AG04449 (cell line): ENCODE results near the gene SMIM24.
"Not testable (repeated sequence)": the region's sequence is repeated elsewhere in the genome, so short reads cannot be mapped to it uniquely, and the experiment has no call there.

Source experiments
- CTCF ChIA-PET: fragments of 350-600 bp; formaldehyde crosslinking; extraction: SDS; loops from one replicate; lab custom pipeline; 2021; ENCODE audit warnings: antibody characterized with exemption; lab: Yijun Ruan, JAX
- POLR2A ChIA-PET: fragments of 400-600, 350-600 bp; formaldehyde crosslinking; extraction: SDS; loops from one replicate; lab custom pipeline; 2020; ENCODE audit warnings: antibody characterized with exemption, inconsistent platforms; lab: Yijun Ruan, JAX
- DNase-seq: peaks from one replicate; pipeline ENCODE4 v3.0.0-alpha.2; 2010; ENCODE audit warnings: low read depth, low spot score
- H3K4me3 ChIP-seq: 2 replicates; pipeline ENCODE4 v1.5.1; 2011; ENCODE audit warnings: low read depth, mild to moderate bottlenecking, control low read depth, low read length
- TF ChIP-seq, protein P1 (sequence below): IDR thresholded peaks from one replicate; pipeline ENCODE4 v1.5.1; 2011; ENCODE audit warnings: mild to moderate bottlenecking, moderate library complexity, low read length, control low read depth, inconsistent platforms; ENCODE audit not compliant: insufficient read depth; ENCODE audit errors: missing control alignments

Gene SMIM24

DNA sequence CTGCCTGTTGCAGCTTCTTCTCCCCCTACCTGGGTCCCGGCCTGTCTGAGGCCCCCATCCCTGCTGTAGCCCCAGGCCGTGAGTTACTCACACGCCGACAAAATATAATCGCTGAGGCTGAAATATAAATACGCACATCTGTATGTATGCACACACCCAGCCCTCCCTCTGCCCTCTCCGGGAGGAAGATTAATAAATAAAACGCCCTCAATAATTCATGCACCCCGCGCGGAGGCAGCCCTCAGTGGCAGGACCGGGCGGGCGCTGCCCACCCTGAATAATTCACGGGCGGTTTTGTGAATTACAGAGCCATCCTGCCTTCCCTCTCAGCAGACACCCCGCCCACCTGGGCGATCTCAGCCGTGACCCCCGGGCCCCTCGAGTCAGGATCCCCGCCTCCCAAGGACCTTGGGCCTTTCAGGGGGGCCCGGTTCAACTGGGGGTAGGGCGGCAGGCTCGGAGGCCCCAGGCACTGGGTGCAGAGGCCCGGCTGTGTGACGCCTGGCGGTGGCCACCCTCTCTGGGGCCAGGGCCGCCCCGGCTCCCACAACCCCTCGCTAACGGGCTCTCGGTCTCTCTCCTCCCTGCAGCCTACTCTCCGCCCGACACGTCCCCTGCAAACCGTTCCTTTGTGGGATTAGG, 24.2 kb downstream of the SMIM24 start:
- TF ChIP-seq, protein P1, sequence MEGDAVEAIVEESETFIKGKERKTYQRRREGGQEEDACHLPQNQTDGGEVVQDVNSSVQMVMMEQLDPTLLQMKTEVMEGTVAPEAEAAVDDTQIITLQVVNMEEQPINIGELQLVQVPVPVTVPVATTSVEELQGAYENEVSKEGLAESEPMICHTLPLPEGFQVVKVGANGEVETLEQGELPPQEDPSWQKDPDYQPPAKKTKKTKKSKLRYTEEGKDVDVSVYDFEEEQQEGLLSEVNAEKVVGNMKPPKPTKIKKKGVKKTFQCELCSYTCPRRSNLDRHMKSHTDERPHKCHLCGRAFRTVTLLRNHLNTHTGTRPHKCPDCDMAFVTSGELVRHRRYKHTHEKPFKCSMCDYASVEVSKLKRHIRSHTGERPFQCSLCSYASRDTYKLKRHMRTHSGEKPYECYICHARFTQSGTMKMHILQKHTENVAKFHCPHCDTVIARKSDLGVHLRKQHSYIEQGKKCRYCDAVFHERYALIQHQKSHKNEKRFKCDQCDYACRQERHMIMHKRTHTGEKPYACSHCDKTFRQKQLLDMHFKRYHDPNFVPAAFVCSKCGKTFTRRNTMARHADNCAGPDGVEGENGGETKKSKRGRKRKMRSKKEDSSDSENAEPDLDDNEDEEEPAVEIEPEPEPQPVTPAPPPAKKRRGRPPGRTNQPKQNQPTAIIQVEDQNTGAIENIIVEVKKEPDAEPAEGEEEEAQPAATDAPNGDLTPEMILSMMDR, result no peak
- POLR2A ChIA-PET, result no interaction called here
- no peak for DNase-seq
- no peak overlapping the region for H3K4me3 ChIP-seq
- CTCF ChIA-PET, result no interaction called here

GRCh38 chr19:3455393-3455955, 24.9 kb downstream of the SMIM24 start:
- CTCF ChIA-PET, result interaction anchor here (1.2 kb wide), 1 partner anchor 16 kb away, joined by 3 read pairs; no protein-coding TSS in a partner anchor
- no peak for DNase-seq

DNA sequence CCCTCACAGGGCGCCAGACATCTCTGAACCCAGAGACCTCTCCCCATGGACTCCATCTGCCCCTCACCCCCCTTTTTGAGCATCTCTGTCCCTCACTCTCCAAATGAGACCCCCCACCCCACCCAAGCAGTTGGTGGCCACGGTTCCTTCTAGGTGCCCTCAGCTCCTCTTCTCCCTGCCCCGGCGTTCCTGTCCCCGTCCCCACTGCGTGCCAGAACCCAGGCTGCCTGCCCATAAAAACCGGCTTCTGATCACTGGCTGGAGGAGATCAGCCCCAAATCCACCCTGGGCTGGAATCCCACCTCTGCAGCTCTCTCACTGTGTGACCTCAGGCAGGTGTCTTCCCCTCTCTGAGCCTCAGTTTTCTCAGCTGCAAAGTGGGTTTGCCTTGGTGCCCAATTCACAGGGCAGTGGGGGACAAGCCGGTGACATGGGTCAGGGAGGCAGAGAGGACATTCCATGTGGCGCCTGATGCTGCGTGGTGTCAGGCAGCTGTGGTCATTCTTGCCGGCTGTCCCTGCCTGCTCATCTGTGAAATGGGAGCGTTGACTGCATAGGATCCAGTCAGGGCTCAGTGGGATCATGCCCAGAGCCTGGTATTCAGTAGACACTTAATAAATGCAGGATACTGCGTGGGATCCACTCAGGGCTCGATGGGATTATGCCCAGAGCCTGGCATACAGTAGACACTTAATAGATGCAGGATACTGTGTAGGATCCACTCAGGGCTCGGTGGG, 25.5 kb downstream of the SMIM24 start:
- ChIA-PET CTCF (interaction anchor here (0.6 to 1.2 kb wide), 4 partner anchors 13 to 492 kb away, joined by 3 to 4 read pairs (median 3); no protein-coding TSS in a partner anchor), POLR2A (no interaction called here)
- DNase-seq, result no peak
- TF ChIP-seq, protein P1, result no peak
- H3K4me3 ChIP-seq, result no peak overlapping the region

More at GRCh38 chr19:3455393-3455955, 24.9 kb downstream of the SMIM24 start:
- POLR2A ChIA-PET, result no interaction called here
- TF ChIP-seq, protein P1, result no peak
- no peak overlapping the region for H3K4me3 ChIP-seq

- no peak for DNase-seq
- CTCF ChIA-PET, result interaction anchor here (1.0 kb wide), 1 partner anchor 12 kb away, joined by 4 read pairs; no protein-coding TSS in a partner anchor
- POLR2A ChIA-PET, result no interaction called here
- TF ChIP-seq, protein P1, result no peak
- no peak overlapping the region for H3K4me3 ChIP-seq
Observed at GRCh38 chr19:3453840-3454239, 26.5 kb downstream of the SMIM24 start.

GRCh38 chr19:3452942-3453214, 27.4 kb downstream of the SMIM24 start:
- DNase-seq, CTCF ChIA-PET, H3K4me3 ChIP-seq, POLR2A ChIA-PET: not testable (repeated sequence)

GRCh38 chr19:3452171-3452941, 28.0 kb downstream of the SMIM24 start:
- DNase-seq, result no peak

More at GRCh38 chr19:3452171-3452941, 28.0 kb downstream of the SMIM24 start:
- H3K4me3 ChIP-seq, result no peak overlapping the region
- ChIA-PET CTCF (no interaction called here), POLR2A (interaction anchor here (0.6 kb wide), 1 partner anchor 44 kb away, joined by 4 read pairs; no protein-coding TSS in a partner anchor)
- TF ChIP-seq, protein P1, result no peak
